Activated CD4-positive, alpha-beta T cell treated with anti-CD3 and anti-CD28 coated beads, Interleukin-2, amount 50 U/mL, for 1 hour (primary cell): ENCODE measurements around the gene CTAGE4.
"Not testable (repeated sequence)": the region's sequence is repeated elsewhere in the genome, so short reads cannot be mapped to it uniquely, and the experiment has no call there.

Experiments
- DNase-seq: peaks from one replicate; pipeline ENCODE4 v3.0.0-alpha.2; 2020

CTAGE4 gene

GRCh38 chr7:144219149-144219548, 35.9 kb downstream of the CTAGE4 start:
- DNase-seq, result not testable (repeated sequence)

DNA sequence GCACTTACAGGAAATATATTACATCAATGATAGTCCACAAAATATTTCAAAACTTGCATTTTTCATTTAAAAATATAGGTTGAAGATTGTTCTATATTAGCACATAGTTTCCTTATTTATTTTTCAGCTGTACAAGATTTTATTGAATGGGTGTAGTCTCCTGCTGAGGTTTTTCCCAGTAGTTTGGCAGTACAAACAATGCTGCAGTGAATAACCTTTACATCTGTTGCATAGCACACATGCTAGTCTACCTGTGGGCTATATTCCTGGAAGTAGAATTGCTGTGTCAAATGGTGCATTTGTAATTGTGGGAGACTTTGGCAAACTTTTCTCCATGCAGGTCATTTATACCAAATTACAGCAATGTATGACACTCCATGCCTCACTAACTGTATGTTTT, 37.3 kb downstream of the CTAGE4 start:
- not testable (repeated sequence) for DNase-seq

- not testable (repeated sequence) for DNase-seq
Observed at GRCh38 chr7:144223675-144224074, 40.4 kb downstream of the CTAGE4 start.

DNA sequence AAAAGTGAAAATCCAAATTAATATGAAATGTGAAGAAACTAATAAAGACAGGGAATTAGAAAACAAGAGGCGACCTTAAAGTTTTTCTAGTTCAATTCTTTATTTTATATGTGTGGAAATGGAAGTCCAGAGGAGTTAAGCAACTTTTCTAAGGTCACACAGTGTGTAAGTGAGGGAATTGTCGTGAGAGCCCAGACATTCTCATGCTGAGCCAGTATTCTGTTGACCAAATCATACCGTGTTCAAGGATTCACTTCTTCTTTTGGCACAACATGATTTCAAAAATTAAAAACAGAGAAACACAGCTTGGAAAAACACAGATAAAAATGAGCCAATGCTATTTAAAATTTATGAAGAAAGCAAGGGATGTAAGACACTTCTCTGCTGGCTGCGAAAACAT, 43.6 kb downstream of the CTAGE4 start:
- DNase-seq, result not testable (repeated sequence)

DNA sequence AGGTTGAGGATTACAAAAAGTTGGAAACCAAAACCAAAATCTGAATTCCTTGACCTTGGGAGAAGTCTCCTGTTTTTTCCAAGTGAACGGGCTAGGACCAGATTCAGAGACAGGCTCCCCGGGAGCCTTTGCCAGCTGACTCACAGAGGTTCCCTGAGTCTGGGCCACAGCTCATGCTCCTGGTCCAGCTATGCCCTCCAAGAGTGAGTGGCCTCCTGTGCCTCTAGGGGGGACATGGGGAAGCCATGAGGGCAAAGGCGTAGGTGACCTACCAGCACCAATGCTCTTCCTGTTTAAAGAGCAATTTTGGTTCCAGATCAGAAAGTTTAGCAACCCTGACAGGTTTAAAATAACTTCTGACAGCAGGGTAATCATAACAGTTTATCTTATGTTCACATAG, 45.5 kb downstream of the CTAGE4 start:
- DNase-seq, result not testable (repeated sequence)

- DNase-seq, result not testable (repeated sequence)
Observed at GRCh38 chr7:144231027-144231426, 47.8 kb downstream of the CTAGE4 start.

DNA sequence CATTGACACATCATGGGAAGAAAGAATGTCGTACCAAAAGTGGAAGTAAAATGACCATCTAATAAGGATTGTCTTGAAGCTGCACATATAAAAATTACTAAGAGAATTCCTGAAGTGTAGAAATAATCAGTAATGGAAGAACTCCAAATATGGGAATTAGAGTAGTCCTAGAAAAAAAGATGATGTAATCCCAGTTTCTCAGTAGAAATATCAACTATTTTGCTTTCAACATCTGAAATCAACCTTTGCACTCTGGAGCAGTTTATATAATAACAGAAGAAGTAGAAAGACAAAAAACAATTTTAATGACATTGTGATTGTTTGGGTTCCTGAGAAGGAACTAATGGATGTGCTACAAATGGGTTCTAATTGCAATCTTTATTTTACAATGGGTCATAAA, 49.8 kb downstream of the CTAGE4 start:
- DNase-seq, result not testable (repeated sequence)
